GM19023 (cell line): ENCODE data around the gene CT45A10.
"Not testable (repeated sequence)": the region's sequence is repeated elsewhere in the genome, so short reads cannot be mapped to it uniquely, and the experiment has no call there.

Source experiments
- ATAC-seq: cut with Tn5 transposase; IDR thresholded peaks from one replicate; pipeline ENCODE4 v1.9.1; 2021; ENCODE audit warnings: mild to moderate bottlenecking, moderate library complexity; ENCODE audit not compliant: unreplicated experiment

CT45A10 gene

GRCh38 chrX:135893294-135893817 is at the start of gene CT45A10, which contains the start of gene SAGE1:
Gene CT45A10, minus strand, starts transcription at chrX:135893444. Its CDS starts 8,100 bp downstream, at chrX:135885344.
Gene SAGE1, plus strand, starts transcription at chrX:135893716. Its CDS starts 2,527 bp downstream, at chrX:135896243.
- no peak for ATAC-seq

- ATAC-seq: peak; percentile 60
Observed at GRCh38 chrX:135931644-135932487, 38.6 kb upstream of the CT45A10 start.

- no peak for ATAC-seq
Observed at GRCh38 chrX:135927897-135928296, 34.7 kb upstream of the CT45A10 start.

GRCh38 chrX:135923353-135923752 is 30.1 kb upstream of the CT45A10 start:
- no peak for ATAC-seq

- ATAC-seq: not testable (repeated sequence)
Observed at GRCh38 chrX:135920516-135920915, 27.3 kb upstream of the CT45A10 start.

GRCh38 chrX:135914404-135914803 is 21.2 kb upstream of the CT45A10 start:
- no peak for ATAC-seq

GRCh38 chrX:135910251-135910650 is 17.0 kb upstream of the CT45A10 start:
- ATAC-seq: no peak

GRCh38 chrX:135892781-135893180 is 463 bp downstream of the CT45A10 start:
- ATAC-seq: no peak

GRCh38 chrX:135890087-135890585 is 3.1 kb downstream of the CT45A10 start:
- ATAC-seq: no peak

GRCh38 chrX:135888976-135889375 is 4.3 kb downstream of the CT45A10 start:
- ATAC-seq: not testable (repeated sequence)

- ATAC-seq: not testable (repeated sequence)
Observed at GRCh38 chrX:135888230-135888629, 5.0 kb downstream of the CT45A10 start.

GRCh38 chrX:135882741-135883140 is 10.5 kb downstream of the CT45A10 start:
- ATAC-seq: not testable (repeated sequence)

GRCh38 chrX:135871712-135872111 is 21.5 kb downstream of the CT45A10 start, which contains the start of gene CT45A9:
Gene CT45A9, minus strand, starts transcription at chrX:135871812. Its CDS starts 3,751 bp downstream, at chrX:135868061.
- ATAC-seq: not testable (repeated sequence)

- ATAC-seq: not testable (repeated sequence)
Observed at GRCh38 chrX:135854438-135854837, 38.8 kb downstream of the CT45A10 start, which contains the start of gene CT45A8. Gene CT45A8, minus strand, starts transcription at chrX:135854538. Its CDS starts 3,755 bp downstream, at chrX:135850783.

- ATAC-seq: not testable (repeated sequence)
Observed at GRCh38 chrX:135837180-135837579, 56.1 kb downstream of the CT45A10 start, which contains the start of gene CT45A7. Gene CT45A7, minus strand, starts transcription at chrX:135837280. Its CDS starts 3,747 bp downstream, at chrX:135833533.
